Sigmoid colon (tissue), 4 donors: ENCODE measurements around the gene KCNA2.

Experiments used
- POLR2AphosphoS5 ChIP-seq, 4 donors: sonication (generic); formaldehyde crosslinking; IDR thresholded peaks; one replicate each; pipeline ENCODE4 v1.6.1; 2017; ENCODE audit warnings: antibody characterized with exemption in 4 of 4
- TF ChIP-seq, protein P1 (sequence below), 4 experiments: fragments of 450-650 bp in 3 of 4; fragments of 200-600 bp in 1 of 4; IDR thresholded peaks; one replicate each; pipeline ENCODE4 v1.5.1; 2016 to 2019; ENCODE audit warnings: antibody characterized with exemption in 4 of 4, mild to moderate bottlenecking in 3 of 4, moderate library complexity in 2 of 4

- TF ChIP-seq, protein P1, sequence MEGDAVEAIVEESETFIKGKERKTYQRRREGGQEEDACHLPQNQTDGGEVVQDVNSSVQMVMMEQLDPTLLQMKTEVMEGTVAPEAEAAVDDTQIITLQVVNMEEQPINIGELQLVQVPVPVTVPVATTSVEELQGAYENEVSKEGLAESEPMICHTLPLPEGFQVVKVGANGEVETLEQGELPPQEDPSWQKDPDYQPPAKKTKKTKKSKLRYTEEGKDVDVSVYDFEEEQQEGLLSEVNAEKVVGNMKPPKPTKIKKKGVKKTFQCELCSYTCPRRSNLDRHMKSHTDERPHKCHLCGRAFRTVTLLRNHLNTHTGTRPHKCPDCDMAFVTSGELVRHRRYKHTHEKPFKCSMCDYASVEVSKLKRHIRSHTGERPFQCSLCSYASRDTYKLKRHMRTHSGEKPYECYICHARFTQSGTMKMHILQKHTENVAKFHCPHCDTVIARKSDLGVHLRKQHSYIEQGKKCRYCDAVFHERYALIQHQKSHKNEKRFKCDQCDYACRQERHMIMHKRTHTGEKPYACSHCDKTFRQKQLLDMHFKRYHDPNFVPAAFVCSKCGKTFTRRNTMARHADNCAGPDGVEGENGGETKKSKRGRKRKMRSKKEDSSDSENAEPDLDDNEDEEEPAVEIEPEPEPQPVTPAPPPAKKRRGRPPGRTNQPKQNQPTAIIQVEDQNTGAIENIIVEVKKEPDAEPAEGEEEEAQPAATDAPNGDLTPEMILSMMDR (IDR thresholded peaks at IDR 0.05), result no peak
- TF ChIP-seq POLR2AphosphoS5 (IDR thresholded peaks at IDR 0.05), result no peak
Observed at GRCh38 chr1:110582378-110582777, 23.8 kb downstream of the KCNA2 start.
